ENCODE measurements around the gene CD180. TPM values are rescaled to one million over a fixed set of nuclear protein-coding genes. Genes with fewer than 3 reads are reported as not detected.

The CD180 gene
- total and polyA plus RNA-seq, 2 donors (not counting 3 experiments of a cell fraction or from before 2014, with no cell fraction given), result not detected

DNA sequence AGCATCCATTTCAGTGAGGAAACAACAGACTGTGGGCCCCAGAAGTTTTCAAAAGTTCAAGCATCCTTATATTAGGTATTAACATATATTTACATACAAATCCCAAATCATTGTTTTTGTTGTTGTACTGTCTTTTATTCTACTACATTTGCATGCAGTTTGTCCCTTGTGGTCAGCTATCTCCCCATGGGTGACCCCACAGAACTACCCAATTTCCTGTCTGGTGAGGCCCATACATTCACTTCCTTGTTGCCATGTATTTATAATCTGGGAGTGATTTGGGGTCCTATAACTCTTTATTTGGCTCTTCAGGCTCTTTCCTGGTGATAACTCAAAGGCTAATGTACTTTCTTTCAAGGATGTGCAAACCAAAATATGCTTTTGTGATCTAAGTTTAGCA lies 3.3 kb upstream of the CD180 start:
- Histone ChIP-seq H3K4me3 (replicated peaks in 1 of 3; ENCODE audit: insufficient read depth in 1 of 3, low read depth in 1 of 3, low read length in 3 of 3) (no peak overlapping the region), H3K9me1 (replicated peaks; ENCODE audit: control insufficient read depth, extremely low read depth, insufficient read depth, low read length) (no peaks in the 10 kb centered on the region), H3K79me2 (ENCODE audit: control insufficient read depth, insufficient read depth, low read length) (no peaks in the 10 kb centered on the region), H4K20me1 (replicated peaks; ENCODE audit: control insufficient read depth, extremely low read depth, insufficient read depth, low read length) (no peaks in the 10 kb centered on the region), H3K9me3 (replicated peaks; ENCODE audit: control insufficient read depth, insufficient read depth, low read length) (no peaks in the 10 kb centered on the region), H3K27me3 (ENCODE audit: control insufficient read depth in 2 of 2, insufficient read depth in 2 of 2, low read length in 2 of 2) (no peaks in the 10 kb centered on the region), H3K9ac (replicated peaks; ENCODE audit: extremely low read depth, insufficient read depth, low read length) (no peak overlapping the region), H3K4me2 (ENCODE audit: insufficient read depth, low read length) (no peak overlapping the region), H3K36me3 (ENCODE audit: control insufficient read depth in 2 of 2, extremely low read depth in 1 of 2, insufficient read depth in 2 of 2, low read length in 2 of 2) (no peaks in the 10 kb centered on the region), H2AFZ (ENCODE audit: low read depth, low read length) (no peak overlapping the region), H3K4me1 (ENCODE audit: control insufficient read depth, extremely low read depth, insufficient read depth, low read length) (peaks cover 3% of the 10 kb centered on the region), H3K27ac (ENCODE audit: insufficient read depth, low read depth, low read length) (no peak overlapping the region)
- ChIA-PET POLR2A (interaction anchor here (0.6 kb wide), 1 partner anchor 29 kb away, joined by 6 read pairs; no protein-coding TSS in a partner anchor), CTCF (interaction anchor here (1.3 kb wide), 1 partner anchor 9 kb away, joined by 3 read pairs; no protein-coding TSS in a partner anchor)
- FAIRE-seq (no peak), DNase-seq (ENCODE audit: low read depth, low spot score) (no peak)
- no peak for TF ChIP-seq FOS (IDR thresholded peaks at IDR 0.05; ENCODE audit: borderline replicate concordance, insufficient read depth, low read length)
- intact Hi-C loops (cut with micrococcal nuclease) (no loop called here), dilution Hi-C loops (cut with MboI; ENCODE audit: extremely low pct_ligation_motif_present, low sequenced_read_pairs) (no loop called here)
- BruUV-seq (replicated peaks), result no TSS peak

DNA sequence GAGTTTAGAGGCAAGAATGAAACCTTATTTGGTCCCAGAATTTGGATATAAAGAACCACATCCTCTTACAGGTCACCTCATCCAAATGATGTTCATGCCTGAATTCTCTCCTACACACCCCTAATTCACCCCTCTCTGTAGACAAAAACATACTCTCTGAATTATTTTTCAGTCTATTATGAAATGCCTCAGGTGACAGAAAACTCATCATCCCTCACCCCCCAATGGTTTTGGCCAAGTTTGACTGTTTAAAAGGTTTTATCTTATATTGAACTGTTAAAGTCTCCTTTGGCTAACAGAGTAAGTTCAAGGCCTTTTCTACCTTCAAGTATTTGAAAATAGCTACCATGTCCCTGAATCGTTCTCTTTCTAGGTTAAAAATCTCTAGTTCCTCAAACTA lies 2.3 kb upstream of the CD180 start:
- dilution Hi-C loops (cut with MboI; ENCODE audit: extremely low pct_ligation_motif_present, low sequenced_read_pairs) (no loop called here), intact Hi-C loops (cut with micrococcal nuclease) (no loop called here)
- H2AFZ ChIP-seq (ENCODE audit: low read depth, low read length), result no peak overlapping the region
- H3K4me2 ChIP-seq (ENCODE audit: insufficient read depth, low read length), result no peak overlapping the region
- ChIA-PET POLR2A (no interaction called here), CTCF (interaction anchor here (1.3 kb wide), 1 partner anchor 10 kb away, joined by 3 read pairs; no protein-coding TSS in a partner anchor)
- no peak overlapping the region for H3K27ac ChIP-seq (ENCODE audit: insufficient read depth, low read depth, low read length)
- no peak overlapping the region for H3K4me3 ChIP-seq (replicated peaks in 1 of 3; ENCODE audit: insufficient read depth in 1 of 3, low read depth in 1 of 3, low read length in 3 of 3)
- no peaks in the 10 kb centered on the region for H3K79me2 ChIP-seq (ENCODE audit: control insufficient read depth, insufficient read depth, low read length)
- peaks cover 3% of the 10 kb centered on the region for H3K4me1 ChIP-seq (ENCODE audit: control insufficient read depth, extremely low read depth, insufficient read depth, low read length)
- FAIRE-seq, result no peak
- no peak for DNase-seq (ENCODE audit: low read depth, low spot score)
- H4K20me1 ChIP-seq (replicated peaks; ENCODE audit: control insufficient read depth, extremely low read depth, insufficient read depth, low read length), result no peaks in the 10 kb centered on the region
- no peaks in the 10 kb centered on the region for H3K9me1 ChIP-seq (replicated peaks; ENCODE audit: control insufficient read depth, extremely low read depth, insufficient read depth, low read length)
- no peaks in the 10 kb centered on the region for H3K36me3 ChIP-seq (ENCODE audit: control insufficient read depth in 2 of 2, extremely low read depth in 1 of 2, insufficient read depth in 2 of 2, low read length in 2 of 2)
- TF ChIP-seq GATA2 (IDR thresholded peaks at IDR 0.05; ENCODE audit: insufficient read depth, insufficient read length, low read depth, low read length), result no peak
- TF ChIP-seq, protein P1, sequence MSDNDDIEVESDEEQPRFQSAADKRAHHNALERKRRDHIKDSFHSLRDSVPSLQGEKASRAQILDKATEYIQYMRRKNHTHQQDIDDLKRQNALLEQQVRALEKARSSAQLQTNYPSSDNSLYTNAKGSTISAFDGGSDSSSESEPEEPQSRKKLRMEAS (IDR thresholded peaks at IDR 0.05; ENCODE audit: insufficient read depth, insufficient read length), result no peak
- TF ChIP-seq MYC (IDR thresholded peaks at IDR 0.05; ENCODE audit: low read depth, low read length), result no peak
- TF ChIP-seq JUN (IDR thresholded peaks at IDR 0.05; ENCODE audit: borderline replicate concordance, insufficient read depth, insufficient read length, low read depth), result no peak
- TF ChIP-seq FOS (IDR thresholded peaks at IDR 0.05; ENCODE audit: borderline replicate concordance, insufficient read depth, low read length), result no peak
- TF ChIP-seq EZH2 (IDR thresholded peaks at IDR 0.05; ENCODE audit: borderline replicate concordance, low read depth, low read length, severe bottlenecking), result no peak
- no peak for TF ChIP-seq POLR2AphosphoS5 (IDR thresholded peaks at IDR 0.05; ENCODE audit: insufficient read depth, low read depth, low read length)
- no peak for TF ChIP-seq POLR2A (IDR thresholded peaks at IDR 0.05; ENCODE audit: low read depth, low read length)
- no TSS peak for BruUV-seq (replicated peaks)
- no peaks in the 10 kb centered on the region for H3K9me3 ChIP-seq (replicated peaks; ENCODE audit: control insufficient read depth, insufficient read depth, low read length)
- no peak overlapping the region for H3K9ac ChIP-seq (replicated peaks; ENCODE audit: extremely low read depth, insufficient read depth, low read length)
- no peaks in the 10 kb centered on the region for H3K27me3 ChIP-seq (ENCODE audit: control insufficient read depth in 2 of 2, insufficient read depth in 2 of 2, low read length in 2 of 2)
